ENCODE results near the gene KDM4B. TPM values are rescaled to one million over a fixed set of nuclear protein-coding genes. Genes with fewer than 3 reads are reported as not detected.

KDM4B gene
- total RNA-seq, 1 experiment from 2014 or later: 35.9 TPM

DNA sequence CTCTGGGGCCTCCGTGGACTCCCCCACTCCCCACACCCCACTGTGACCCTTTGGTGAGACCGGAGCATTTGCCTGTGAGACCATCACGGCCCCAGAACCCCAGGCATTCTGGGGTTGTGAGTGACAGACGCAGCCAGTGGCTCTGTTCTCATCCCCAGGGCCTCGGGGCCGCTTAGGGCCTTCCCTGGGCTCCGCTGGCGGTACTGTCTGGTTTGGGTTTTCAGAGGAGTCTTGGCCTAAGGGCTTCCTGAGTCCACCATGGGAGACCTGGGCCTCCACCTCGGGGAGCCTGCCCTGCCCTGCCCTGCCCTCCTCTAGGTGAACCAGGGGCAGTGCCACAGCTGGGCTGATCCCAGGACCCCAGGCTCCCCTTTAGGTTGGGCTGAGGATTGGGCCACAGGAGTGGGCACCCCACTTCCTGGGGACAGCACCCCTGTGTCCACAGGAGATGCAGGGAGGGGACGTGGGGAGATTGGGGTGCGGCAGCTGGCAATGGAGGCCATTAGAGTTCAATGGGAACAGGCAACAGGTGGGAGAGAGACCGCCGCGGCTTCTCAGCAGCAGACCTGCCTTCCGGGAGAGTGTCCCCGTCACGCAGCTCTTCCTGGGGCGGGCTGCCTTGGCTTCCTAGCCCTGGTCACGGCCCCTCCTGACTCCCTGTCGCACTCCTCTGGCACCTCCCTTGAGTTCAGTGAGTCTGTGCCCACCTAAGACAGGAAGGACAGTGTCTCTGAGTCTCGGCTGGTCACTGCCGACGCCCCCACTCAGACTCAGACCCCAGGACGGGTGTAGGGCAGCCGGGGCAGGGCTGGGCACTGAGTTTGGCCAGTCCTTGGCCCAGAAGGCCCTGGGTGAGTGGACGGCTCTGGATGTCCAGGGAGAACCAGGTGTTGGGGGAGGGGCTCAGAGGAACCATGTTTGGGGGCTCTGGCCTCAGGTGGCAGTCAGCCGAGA is 164.1 kb downstream of the KDM4B start:
- ChIA-PET POLR2A (no interaction called here), RAD21 (ENCODE audit: low non-redundant PET in 1 of 2, low total read pairs in 2 of 2, uncharacterized antibody in 2 of 2, unreplicated experiment in 2 of 2) (no interaction called here), CTCF (no interaction called here)
- intact Hi-C loops (cut with micrococcal nuclease): no loop called here
- no peaks in the 10 kb centered on the region for H3K9me2 ChIP-seq (ENCODE audit: insufficient read depth)
- no peaks in the 10 kb centered on the region for H3K79me2 ChIP-seq (ENCODE audit: insufficient read depth, low read length)
- no peak overlapping the region for H3K4me3 ChIP-seq (replicated peaks in 1 of 2; ENCODE audit: low read depth in 1 of 2, low read length in 2 of 2)
- no peaks in the 10 kb centered on the region for H3K27me3 ChIP-seq (ENCODE audit: insufficient read depth, low read length)
- no TSS peak for BruUV-seq (replicated peaks)
- no peaks in the 10 kb centered on the region for H3K4me1 ChIP-seq (ENCODE audit: control insufficient read depth in 1 of 2, insufficient read depth in 2 of 2, low read length in 2 of 2)
- DNase-seq (ENCODE audit: low read depth, low spot score) (no peak), ATAC-seq (no peak)
- H3K4me2 ChIP-seq (ENCODE audit: low read length): no peak overlapping the region
- H3K27ac ChIP-seq (ENCODE audit: low read depth, low read length): no peak overlapping the region
- H3K9me3 ChIP-seq (ENCODE audit: control insufficient read depth in 1 of 2, insufficient read depth in 1 of 2, low read depth in 1 of 2, low read length in 2 of 2): no peaks in the 10 kb centered on the region
- no peak for TF ChIP-seq POLR2A (IDR thresholded peaks at IDR 0.05; ENCODE audit: borderline replicate concordance, extremely low read depth, insufficient read depth, insufficient read length)
- no peak for TF ChIP-seq POLR2AphosphoS5 (IDR thresholded peaks at IDR 0.05; ENCODE audit: low read depth, low read length)
- TF ChIP-seq EZH2phosphoT487 (IDR thresholded peaks at IDR 0.05; ENCODE audit: borderline replicate concordance): no peak
- H3K36me3 ChIP-seq (ENCODE audit: control insufficient read depth in 1 of 2, insufficient read depth in 2 of 2, low read length in 2 of 2): no peaks in the 10 kb centered on the region; a peak in 1 of 4 replicates
- no peaks in the 10 kb centered on the region for H4K20me1 ChIP-seq (ENCODE audit: insufficient read depth)
- no peak overlapping the region for H3K9ac ChIP-seq (ENCODE audit: low read length)
- H2AFZ ChIP-seq (ENCODE audit: low read depth, low read length, poor library complexity, severe bottlenecking): no peak overlapping the region

DNA sequence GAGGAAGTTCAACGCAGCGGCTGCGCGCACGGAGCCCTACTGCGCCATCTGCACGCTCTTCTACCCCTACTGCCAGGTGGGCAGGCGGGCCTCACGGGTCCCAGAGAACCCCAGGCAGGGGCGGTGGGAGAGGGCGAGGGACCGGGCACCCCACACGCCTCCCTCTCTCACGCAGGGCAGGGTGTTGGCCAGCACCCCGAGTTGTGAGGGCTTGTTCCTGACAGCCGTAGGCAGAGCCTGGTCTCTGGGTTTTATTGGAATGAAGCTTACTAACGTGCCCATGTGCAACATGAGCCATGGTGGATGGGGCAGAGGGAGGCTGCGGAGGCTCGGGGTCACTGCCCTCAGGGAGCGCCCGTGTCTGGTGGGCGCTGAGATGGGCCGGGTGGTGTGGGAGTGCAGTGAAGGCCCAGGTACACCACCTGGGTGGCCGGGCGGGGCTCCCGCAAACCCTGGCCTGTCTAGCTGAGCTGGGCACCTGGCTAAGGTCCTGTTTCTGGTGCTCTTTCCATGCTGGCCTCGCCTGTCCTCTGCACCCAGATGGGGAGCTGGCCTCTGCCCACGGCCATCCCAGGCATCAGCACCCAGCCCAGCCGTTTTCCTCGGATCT is 165.2 kb downstream of the KDM4B start:
- DNase-seq (ENCODE audit: low read depth, low spot score): no peak
- CTCF ChIA-PET: no interaction called here
- no peaks in the 10 kb centered on the region for H3K79me2 ChIP-seq (ENCODE audit: insufficient read depth, low read length)
- no peak overlapping the region for H3K4me2 ChIP-seq (ENCODE audit: low read length)
- POLR2A ChIA-PET: no interaction called here
- ATAC-seq: no peak
- BruUV-seq (replicated peaks): no TSS peak
- no peak overlapping the region for H3K27ac ChIP-seq (ENCODE audit: low read depth, low read length)
- RAD21 ChIA-PET (ENCODE audit: low non-redundant PET in 1 of 2, low total read pairs in 2 of 2, uncharacterized antibody in 2 of 2, unreplicated experiment in 2 of 2): no interaction called here
- H3K9ac ChIP-seq (ENCODE audit: low read length): no peak overlapping the region
- H3K4me1 ChIP-seq (ENCODE audit: control insufficient read depth in 1 of 2, insufficient read depth in 2 of 2, low read length in 2 of 2): no peaks in the 10 kb centered on the region
- H3K9me2 ChIP-seq (ENCODE audit: insufficient read depth): no peaks in the 10 kb centered on the region
- H3K36me3 ChIP-seq (ENCODE audit: control insufficient read depth in 1 of 2, insufficient read depth in 2 of 2, low read length in 2 of 2): no peaks in the 10 kb centered on the region; a peak in 1 of 4 replicates
- intact Hi-C loops (cut with micrococcal nuclease): no loop called here
- H4K20me1 ChIP-seq (ENCODE audit: insufficient read depth): no peaks in the 10 kb centered on the region
- no peak overlapping the region for H2AFZ ChIP-seq (ENCODE audit: low read depth, low read length, poor library complexity, severe bottlenecking)
- H3K27me3 ChIP-seq (ENCODE audit: insufficient read depth, low read length): no peaks in the 10 kb centered on the region
- TF ChIP-seq YY1 (IDR thresholded peaks at IDR 0.05; ENCODE audit: extremely low read depth, insufficient replicate concordance, low read depth, low read length) (no peak), ELF1 (IDR thresholded peaks at IDR 0.05; ENCODE audit: borderline replicate concordance, low read depth) (no peak), SIN3A (IDR thresholded peaks at IDR 0.05; ENCODE audit: low read depth) (no peak), POLR2AphosphoS5 (IDR thresholded peaks at IDR 0.05; ENCODE audit: low read depth, low read length) (no peak), POLR2A (IDR thresholded peaks at IDR 0.05; ENCODE audit: borderline replicate concordance, extremely low read depth, insufficient read depth, insufficient read length) (no peak), EZH2phosphoT487 (IDR thresholded peaks at IDR 0.05; ENCODE audit: borderline replicate concordance) (no peak)
- TF ChIP-seq, protein P1, sequence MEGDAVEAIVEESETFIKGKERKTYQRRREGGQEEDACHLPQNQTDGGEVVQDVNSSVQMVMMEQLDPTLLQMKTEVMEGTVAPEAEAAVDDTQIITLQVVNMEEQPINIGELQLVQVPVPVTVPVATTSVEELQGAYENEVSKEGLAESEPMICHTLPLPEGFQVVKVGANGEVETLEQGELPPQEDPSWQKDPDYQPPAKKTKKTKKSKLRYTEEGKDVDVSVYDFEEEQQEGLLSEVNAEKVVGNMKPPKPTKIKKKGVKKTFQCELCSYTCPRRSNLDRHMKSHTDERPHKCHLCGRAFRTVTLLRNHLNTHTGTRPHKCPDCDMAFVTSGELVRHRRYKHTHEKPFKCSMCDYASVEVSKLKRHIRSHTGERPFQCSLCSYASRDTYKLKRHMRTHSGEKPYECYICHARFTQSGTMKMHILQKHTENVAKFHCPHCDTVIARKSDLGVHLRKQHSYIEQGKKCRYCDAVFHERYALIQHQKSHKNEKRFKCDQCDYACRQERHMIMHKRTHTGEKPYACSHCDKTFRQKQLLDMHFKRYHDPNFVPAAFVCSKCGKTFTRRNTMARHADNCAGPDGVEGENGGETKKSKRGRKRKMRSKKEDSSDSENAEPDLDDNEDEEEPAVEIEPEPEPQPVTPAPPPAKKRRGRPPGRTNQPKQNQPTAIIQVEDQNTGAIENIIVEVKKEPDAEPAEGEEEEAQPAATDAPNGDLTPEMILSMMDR (IDR thresholded peaks at IDR 0.05 in 2 of 3, conservative IDR thresholded peaks at IDR 0.05 in 1 of 3; ENCODE audit: borderline replicate concordance in 1 of 3, insufficient read depth in 1 of 3, low read depth in 2 of 3, low read length in 2 of 3): no peak
- no peak overlapping the region for H3K4me3 ChIP-seq (replicated peaks in 1 of 2; ENCODE audit: low read depth in 1 of 2, low read length in 2 of 2)
- H3K9me3 ChIP-seq (ENCODE audit: control insufficient read depth in 1 of 2, insufficient read depth in 1 of 2, low read depth in 1 of 2, low read length in 2 of 2): no peaks in the 10 kb centered on the region

All from HCT116 (cell line).